Measurements from ENCODE around the gene CISTR.

CISTR gene

DNA sequence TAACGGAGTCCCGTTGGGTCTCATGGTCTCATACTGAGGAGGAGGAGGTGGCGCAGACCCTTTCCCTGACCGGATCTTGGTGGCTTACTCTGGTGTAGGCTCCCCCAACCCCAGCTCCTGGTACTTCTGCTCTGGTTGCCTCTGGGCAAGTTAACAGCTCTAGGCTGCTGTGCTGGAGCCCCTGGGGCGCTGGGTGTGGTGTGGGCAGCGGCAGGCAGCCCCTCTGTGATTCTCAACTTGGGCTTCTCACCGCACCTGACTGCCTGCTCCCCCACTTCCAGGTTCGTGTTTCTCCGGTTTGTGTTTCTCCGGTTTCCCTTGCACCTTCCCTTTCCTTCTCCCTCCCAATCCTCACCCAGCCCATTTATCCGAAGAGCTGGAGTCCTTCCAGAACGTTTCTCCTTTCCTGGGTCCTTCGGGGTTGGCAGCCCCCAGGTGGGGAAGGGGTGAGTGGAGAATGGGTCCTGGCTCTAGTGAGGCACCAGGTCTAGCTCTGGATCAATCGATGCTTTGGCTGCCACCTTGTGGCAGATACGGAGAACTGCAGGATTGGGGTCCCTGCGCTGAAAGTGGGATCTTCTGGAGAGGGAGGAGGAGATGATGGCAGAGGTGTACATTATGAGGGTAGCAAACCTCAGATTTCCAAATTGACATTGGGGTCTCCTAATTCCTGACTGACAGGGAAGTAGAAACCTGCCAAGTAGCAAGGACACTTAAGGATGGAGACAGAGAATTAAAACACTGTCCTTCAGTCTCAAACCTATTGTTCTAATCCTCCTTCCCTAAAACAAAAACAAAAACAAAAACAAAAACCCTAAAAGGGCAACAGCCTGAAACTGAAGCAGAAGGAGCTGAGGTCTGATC is 8.3 kb downstream of the CISTR start:
- DNase-seq (ENCODE audit: low spot score), result peak; percentile 60

DNA sequence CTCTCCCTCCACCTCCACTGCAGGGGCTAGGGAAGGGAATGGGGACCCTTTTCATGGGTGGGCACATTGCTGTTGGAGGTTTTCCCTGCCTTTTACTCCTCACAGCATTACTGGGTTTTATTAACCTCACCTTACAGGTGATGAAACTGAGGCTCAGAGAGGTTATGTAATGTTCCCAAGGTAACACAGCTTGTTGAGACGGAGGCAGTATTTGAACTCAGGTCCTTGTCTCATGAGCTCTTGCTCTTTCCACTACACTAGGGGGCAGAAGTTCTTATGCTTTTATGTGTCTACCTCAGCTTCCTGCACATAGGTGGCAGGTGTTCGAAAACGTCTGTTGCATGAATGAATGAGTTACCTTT is 11.7 kb downstream of the CISTR start:
- no peak for DNase-seq (ENCODE audit: low spot score)

DNA sequence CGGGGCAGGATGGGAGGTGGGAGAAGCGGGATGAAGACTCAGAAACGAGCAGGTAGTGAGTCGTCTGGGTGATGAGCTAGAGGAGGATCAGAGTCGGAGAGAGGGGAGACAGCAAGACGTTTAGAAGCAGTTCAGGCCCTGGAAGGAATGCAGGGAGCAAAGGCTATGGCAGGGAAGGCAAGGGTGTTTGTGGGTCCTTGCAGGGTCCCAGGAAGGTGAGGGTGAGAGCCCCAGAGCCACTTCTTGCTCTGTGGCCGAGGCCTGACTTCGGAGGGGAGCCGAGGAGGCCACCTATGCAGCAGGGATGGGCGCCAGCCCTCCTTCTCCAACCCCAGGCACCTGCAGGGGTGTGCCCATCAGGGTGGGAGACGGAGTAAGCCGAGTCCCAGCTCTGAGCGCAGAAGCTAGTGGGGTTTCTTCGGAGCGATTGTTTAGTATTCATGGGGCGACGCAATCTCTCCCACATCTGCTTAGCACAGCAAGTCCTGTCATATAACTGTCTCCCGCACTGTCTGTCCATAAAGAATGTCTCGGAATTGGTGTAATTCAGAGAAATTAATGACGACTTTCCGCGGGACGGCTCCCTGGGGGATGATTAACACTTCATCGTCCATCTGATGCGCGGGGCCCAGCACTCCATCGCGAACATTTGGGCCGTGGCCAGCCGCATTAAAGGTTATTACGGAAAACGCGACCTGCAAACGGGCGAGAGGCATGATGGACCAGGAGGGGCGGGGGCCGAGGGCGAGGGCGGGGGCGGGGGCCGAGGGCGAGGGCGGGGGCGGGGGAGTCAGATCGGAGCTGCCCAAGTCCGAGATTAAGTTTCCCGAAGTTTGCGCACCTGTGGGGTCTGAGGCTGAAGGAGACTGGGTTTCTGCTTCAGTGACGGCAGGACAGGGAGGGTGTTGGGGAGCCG is 12.3 kb downstream of the CISTR start:
- no peak for DNase-seq (ENCODE audit: low spot score)

DNA sequence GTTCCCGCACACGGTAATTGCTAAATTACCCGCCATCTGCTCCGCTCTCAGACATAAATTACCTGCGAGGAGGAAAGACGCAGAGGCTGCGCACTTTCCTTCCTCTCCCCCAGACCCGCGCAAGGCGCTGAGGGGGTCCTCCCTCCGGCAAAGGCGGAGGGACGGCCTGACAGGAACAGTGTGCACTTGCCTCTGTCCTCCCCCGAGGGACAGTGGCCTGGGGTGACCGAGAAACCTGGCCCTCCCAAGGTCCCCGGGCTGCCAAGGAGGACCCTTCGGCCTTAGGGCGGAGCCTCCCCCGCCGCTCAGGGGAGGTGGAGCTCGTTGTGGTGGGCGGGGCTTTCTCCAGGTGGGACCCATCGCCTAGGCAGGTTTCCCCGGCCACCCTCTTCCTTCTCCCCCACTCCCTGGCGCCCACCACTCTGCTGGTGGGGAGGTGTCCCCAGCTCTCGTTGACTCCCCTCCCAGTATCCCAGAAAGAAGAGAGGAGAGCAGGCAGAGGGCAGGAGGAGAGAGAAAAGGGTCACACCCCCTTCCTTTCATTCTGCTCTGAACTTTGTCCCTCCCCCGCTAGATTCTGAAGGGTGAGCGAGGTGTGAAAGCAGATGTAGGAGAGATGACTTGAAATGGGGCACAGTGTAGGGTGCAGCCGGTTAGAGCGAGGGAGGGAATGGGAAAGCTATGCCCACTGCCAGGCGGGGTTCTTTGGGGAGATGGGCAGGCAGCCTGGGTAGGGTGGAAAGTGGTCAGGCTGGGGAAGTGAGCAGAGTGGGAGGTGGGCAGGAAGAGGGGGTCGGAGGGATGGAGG is 13.2 kb downstream of the CISTR start:
- no peak for DNase-seq (ENCODE audit: low spot score)

DNA sequence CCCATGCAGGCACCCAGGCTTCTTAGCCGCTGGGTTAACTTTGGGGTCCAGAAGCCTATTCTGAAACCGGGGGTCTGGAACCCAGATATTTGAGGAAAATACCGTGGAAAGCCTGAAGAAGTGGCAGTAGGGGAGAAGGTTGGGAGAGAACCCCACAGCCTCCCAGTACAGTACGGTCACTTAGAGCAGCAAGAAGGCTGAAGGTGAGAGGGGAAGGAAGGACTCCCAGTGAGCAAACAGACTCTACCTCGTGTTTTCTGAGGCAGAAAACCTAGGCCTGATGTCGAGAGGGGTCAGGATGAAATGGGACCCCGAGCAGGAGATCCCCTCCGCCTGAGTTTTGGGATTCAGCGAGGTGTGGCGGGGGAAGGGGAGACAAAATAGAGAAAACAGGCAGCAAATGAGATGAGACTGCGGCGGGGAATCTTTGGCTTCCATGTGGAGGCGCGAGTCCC is 13.8 kb downstream of the CISTR start:
- no peak for DNase-seq (ENCODE audit: low spot score)

DNA sequence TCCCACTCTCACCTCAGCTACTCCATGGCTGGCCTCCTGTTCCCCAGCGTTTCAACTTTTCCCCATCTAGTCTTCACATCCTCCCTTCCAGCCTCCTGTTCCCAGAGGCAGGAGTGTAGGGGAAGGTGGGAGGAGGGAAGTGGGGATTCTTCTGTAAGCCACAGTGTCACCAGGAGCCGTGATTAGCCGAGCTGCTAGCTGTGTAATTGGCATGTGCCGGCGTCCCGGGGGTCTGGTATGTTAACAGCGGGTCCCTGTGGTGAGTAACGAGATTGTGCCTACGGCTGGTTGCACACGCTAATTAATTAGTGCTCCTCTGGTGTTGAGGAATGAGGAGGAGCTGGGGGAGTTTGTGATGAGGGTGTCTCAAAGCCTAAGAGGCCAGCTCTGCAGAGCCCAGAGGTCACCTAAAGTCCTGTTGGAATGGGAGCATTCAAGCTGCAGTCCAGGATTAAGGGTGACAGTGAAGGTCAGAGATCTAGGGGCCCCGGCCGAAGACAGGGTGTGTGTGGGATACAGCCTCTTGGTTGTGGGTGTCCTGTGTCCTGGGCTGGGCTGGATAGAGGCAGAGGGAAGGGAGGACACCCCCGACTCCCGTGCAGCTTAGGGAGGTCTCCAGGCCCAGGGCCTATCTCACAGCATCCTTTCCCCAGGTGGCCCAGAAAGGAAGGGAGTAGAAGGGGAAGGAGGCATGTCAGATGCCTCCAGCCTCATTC is 14.5 kb downstream of the CISTR start:
- no peak for DNase-seq (ENCODE audit: low spot score)

DNA sequence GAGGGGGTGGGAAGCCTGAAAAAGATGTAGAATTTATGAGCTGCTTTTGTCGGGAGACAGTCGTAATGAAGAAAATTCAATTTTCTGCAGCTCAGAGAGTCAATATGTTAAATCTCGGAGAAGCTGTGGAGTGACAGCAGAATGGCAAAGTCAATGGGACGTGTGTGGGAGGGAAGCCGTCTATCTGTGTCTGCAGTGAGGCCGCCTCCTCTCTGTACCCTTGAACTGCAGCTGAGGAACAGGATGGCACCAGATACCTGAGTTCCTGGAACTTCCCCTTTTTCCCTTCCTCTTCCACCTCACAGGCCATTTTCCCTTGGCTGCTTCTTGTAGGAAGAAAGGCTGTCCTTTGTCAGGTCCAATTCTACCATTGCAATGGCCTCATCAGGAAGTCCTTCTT is 15.2 kb downstream of the CISTR start:
- DNase-seq (ENCODE audit: low spot score), result no peak

DNA sequence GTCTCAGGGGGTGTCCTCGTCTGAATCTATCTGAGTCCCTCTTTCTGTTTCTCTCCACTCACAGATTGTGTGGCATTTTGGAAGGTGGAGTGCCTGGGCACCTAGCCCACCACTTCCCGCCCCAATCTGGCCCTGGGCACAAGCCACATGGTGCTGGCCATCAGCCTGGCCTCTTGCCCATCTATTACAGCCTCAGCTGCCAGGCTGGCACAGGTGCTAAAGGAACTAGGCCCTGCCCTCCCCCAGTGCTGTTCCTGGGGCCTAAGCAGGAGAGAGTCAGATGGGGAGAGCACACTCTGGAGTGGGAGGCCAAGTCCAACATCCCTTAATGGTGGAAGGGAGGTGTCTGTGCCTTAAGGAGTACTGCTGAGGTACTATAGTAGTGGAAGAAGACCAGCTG is 16.2 kb downstream of the CISTR start:
- DNase-seq (ENCODE audit: low spot score), result no peak

DNA sequence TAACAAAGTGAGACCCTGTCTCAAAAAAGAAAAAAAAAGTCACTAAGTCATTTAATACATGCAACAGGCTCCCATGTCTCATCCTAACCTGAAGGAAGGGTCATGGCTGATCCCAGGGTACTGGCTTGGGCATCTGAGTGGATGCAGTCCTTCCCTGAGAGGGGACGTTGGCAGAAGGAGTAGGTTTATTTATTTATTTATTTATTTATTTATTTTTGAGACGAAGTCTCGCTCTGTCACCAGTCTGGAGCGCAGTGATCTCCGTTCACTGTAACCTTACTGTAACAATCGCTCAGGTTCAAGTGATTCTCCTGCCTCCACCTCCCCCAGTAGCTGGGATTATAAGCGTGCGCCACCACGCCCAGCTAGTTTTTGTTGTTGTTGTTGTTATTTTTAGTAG is 17.4 kb downstream of the CISTR start:
- DNase-seq (ENCODE audit: low spot score), result no peak

DNA sequence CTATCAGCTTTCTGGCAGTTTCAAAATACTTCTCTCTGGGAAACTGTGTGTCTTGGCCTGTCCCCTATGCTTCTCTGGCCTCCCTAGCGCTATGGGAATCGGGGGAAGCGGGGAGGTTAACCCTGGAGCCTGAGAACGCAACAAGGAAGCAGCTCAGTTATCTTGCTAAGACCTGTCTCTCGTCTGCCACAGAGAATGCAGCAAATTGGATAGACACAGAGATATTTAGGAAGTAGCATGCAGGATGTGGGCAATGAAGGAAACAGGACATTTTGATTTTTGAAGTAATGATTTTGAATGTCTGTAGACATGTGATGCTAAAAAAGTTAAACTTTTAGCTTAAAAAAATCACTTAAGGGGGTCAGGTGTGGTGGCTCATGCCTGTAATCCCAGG is 18.0 kb downstream of the CISTR start:
- no peak for DNase-seq (ENCODE audit: low spot score)

DNA sequence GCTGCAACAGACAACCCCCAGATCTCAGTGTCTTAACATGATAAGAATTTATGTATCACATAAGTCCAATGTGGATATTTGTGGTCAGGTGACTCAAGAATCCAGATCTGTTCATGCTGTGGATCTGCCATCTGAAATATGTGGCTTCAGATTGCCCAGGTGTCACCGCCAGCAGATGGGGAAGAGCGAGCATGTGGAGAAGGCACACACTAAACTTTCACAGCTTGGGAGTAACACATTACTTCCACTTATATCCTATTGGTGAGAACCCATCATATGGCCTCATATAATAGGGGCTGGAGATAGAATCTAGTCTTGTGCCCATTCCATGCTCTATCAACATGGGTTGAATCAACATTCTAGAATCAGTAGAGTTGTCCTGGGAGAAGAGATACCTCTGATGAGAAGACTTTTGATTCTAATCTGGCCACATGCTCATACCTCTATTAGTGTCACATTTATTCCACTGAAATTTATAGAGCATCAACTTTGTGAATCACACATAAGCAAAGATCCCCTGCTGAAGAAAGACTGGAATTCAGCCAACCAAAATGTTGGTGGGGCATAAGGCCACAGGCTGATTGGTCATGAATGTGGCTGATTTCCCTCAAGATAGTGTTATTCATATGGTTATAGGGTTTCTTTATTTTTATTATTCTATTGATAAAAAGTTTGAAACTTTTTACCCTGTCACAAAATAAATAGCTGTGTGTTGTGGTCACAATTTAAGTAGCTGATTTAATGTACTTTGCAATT is 18.6 kb downstream of the CISTR start:
- DNase-seq (ENCODE audit: low spot score), result no peak

DNA sequence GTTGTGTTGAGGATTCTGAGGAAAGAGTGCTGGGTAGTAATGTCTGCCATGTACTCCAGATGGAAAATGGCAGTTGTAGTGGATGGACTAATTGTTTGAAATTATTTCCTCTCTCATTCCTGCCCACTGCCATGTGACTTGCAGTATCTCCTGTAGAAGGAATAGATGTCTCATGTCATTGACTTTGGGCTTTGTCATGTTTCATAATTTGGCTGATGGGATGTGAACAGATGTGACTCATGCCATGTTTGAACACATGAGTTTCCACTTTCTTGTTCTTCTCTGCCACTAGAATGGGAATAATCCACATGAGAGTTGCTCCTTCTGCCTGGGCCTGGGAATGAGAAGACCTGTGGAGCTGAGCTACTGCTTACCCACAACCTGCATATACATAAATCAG is 22.1 kb downstream of the CISTR start:
- DNase-seq (ENCODE audit: low spot score), result peak; percentile 65

DNA sequence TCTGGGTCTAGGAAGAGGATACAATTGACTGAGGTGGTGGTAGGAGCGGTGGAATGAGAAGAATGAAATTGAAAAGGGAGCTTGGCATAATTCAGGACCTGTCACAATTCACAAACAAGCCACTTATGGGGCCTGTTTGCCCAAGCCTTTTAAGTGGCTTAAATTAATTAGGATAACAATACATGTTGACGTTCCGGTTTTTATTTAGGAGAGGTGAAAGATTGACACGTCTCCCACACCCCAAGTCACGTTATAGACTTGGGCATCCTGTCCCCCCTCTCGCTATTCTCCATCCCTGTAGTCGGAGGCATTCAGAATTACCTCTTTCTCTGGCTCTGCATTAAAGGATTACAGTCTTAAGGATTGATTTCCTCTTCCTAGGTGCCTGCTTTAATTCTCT is 23.6 kb downstream of the CISTR start:
- no peak for DNase-seq (ENCODE audit: low spot score)

DNA sequence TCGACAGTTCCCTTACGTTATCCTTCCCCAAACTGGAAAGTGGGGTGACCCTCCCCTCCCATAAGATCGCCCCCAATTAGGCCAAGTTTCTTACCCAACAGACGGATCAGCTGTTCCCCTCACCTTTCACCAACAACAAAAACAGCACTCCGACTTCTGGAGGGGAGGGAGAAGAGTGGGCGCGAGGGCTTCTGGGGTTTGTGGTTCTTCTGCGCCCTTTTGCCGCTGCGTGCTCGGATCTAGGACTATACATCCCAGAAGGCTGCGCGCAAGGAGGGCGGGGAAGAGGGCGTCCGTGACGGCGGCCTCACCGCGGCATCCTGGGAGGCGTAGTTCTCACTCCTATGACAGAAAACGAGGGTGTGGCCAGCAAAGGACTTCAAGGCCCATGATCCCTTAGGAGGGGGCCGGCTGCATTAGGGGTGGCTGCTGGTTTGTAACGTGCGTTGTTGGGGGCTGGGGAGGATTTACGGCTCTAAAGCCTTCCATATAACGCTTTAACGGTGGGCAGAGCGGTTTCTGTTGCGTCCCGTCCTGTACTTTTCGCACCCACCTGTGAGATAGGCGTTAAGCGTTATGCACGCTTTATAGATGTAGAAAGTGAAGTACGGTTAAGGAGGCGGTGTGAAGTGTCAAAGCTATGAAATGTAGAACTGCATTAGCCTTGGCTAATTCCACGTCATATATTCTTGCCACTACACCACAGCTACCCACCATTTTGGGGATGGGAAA is 24.3 kb downstream of the CISTR start, which contains the start of gene CALCOCO1:
TSS of gene CALCOCO1 (minus strand) at position 143 of the 732 bp plus-strand sequence. CDS start 2,210 bp downstream, outside the sequence.
- DNase-seq (ENCODE audit: low spot score), result peak; percentile 97

DNA sequence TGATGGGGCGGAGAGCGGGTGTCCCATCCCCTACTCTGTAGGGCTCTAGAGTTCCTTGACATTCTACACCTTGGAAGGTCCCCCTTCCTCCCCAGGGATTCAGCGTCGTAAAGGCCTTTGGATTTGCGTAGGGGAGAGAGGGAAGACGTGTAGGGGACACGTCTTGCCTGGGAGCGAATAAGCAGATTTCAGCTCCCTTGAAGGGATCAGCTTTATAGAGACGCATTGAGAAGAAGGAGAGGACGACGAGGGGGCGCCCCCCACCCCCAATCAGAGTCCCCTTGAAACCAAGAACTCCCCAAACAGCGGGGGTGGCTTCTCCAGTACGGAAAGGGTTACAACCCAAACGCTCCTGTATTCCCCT is 24.9 kb downstream of the CISTR start:
- DNase-seq (ENCODE audit: low spot score), result peak; percentile 29

DNA sequence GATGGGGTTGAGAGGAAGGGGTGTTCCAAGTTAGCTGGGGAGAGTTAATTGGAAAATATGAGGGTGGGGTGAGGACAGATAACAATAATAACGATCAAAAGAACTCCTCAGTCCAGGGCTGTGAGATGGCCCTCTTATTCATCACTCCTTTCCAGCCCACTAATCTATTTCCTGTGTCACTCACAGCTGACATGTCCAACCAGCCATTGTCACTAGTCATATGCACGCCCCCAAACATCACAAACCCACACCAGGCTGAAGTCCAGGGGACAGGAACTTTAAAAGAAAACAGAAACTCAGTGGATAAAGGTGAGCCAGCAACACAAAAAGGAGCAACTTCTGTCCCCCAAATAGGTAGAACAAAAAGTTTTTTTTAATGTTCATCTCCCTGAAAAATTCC is 25.4 kb downstream of the CISTR start:
- peak; percentile 74 for DNase-seq (ENCODE audit: low spot score)

DNA sequence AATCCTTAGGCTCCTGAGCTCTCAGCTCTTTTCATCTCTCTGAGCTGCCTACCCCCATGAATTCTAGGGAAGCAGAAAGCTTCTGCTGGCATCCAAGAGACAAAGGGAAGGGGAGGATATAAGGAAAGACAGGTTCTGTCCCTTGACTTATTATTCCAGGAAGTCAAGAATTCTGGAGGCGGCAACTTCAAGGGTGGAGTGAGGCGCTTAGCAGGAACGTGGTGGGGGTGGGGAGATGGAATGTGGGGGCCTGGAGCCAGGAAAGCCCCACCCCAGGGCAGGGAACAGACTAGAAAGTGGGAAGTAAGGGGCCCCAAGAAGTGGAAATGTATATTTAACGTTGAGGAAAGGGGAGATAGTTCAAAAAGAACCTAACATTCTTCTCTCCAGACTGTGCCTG is 26.0 kb downstream of the CISTR start:
- DNase-seq (ENCODE audit: low spot score), result no peak

DNA sequence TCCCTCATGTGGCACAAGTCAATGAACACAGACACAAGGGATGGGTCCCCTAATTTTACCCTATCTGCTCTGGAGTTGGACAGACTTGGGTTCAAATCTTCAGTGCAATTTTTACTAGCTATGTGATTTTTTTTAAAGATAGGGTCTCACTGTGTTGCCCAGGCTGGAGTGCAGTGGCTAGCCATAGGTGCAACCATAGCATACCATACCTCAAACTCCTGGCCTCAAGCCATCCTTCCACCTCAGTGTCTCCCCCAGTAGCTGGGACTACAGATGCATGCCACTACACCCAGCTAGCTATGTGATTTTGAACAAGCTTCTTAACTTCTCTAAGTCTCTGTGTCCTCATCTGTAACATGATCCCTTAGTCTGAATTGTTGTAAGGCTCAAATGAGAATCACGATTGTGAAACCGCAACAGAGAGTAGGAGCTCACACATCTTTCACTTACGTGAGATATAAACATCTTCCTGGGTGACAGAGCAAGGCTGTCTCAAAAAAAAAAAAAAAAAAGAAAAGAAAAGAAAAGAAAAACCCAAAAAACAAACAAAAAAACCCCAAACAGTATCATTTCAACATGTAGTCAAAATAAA is 29.2 kb downstream of the CISTR start:
- no peak for DNase-seq (ENCODE audit: low spot score)

DNA sequence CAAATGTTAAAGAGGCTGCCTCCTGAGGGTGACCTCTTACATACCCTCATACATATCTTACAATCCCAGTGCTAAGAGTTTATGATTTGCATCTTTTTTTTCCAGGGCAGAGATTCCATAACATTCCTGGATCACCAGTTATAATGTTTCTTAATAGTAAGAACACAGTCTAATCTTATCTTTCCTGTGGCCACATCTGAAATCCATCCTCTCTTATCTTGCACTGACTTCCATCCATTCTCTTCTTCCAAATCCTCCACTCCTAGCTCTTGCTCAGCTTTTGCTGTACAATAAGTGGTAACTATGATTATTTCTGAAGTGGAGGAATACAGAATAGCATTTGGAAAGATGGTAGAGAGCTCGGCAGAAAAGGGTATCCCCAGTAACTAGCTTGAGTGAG is 30.8 kb downstream of the CISTR start:
- DNase-seq (ENCODE audit: low spot score), result no peak

DNA sequence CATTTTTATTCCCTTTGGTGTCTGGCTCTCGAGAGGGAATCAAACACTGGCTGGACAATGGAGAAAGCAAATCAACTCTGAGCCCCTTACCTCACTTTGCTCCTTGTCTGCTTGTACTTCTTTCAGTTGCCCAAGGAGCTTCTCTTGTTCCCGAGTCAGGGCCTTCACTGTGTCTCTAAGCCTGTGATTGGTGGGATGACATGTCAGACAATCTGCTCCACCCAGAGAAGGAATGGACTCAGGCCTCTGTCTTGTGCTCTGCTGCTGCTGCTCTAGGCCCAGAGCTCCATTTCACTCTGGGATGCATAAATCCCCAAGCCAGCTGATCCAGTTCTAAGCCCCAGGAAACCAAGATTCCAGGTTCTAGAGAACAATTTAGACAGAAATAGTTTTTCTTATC is 32.1 kb downstream of the CISTR start:
- no peak for DNase-seq (ENCODE audit: low spot score)

Data from RKO (cell line).